ENCODE results near the gene BCL11A.

DNA sequence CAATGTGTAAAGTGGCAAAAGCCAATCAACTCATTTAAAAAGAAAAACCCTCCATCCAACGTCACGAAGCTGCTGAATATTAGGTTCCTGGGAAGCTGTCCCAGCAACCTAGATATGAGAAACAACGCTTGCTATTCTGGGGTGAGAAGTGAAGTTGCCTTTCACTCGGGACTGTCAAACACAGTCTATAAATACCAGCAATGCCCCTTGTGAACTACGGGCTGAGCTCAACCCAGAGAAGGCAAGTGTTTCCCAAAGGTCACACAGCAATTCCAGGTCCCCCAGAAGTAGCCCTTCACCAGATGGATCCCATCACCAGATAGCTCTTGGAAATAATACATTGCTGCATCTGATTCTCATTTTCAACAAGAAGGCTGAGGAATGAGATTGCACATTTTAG is 67.9 kb downstream of the BCL11A start:
- TF ChIP-seq, protein P1, sequence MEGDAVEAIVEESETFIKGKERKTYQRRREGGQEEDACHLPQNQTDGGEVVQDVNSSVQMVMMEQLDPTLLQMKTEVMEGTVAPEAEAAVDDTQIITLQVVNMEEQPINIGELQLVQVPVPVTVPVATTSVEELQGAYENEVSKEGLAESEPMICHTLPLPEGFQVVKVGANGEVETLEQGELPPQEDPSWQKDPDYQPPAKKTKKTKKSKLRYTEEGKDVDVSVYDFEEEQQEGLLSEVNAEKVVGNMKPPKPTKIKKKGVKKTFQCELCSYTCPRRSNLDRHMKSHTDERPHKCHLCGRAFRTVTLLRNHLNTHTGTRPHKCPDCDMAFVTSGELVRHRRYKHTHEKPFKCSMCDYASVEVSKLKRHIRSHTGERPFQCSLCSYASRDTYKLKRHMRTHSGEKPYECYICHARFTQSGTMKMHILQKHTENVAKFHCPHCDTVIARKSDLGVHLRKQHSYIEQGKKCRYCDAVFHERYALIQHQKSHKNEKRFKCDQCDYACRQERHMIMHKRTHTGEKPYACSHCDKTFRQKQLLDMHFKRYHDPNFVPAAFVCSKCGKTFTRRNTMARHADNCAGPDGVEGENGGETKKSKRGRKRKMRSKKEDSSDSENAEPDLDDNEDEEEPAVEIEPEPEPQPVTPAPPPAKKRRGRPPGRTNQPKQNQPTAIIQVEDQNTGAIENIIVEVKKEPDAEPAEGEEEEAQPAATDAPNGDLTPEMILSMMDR (IDR thresholded peaks at IDR 0.05; ENCODE audit: low read depth, low read length, poor library complexity, severe bottlenecking): no peak
- TF ChIP-seq EZH2phosphoT487 (IDR thresholded peaks at IDR 0.05; ENCODE audit: borderline replicate concordance, low read length): no peak

All from DOHH2 (cell line).